Astrocyte of the cerebellum (primary cell): ENCODE measurements around the gene ASB3.

Experiments
- DNase-seq: peaks from one replicate; pipeline ENCODE4 v3.0.0-alpha.2; 2011; ENCODE audit warnings: low read depth
- H3K4me3 ChIP-seq: 2 replicates; pipeline ENCODE4 v1.5.1; 2011; ENCODE audit warnings: mild to moderate bottlenecking, low read depth, low read length, moderate library complexity
- CTCF ChIP-seq: IDR thresholded peaks from 2 replicates; pipeline ENCODE4 v1.5.1; 2012; ENCODE audit warnings: low read length, low read depth, moderate library complexity, mild to moderate bottlenecking; ENCODE audit errors: missing control alignments
- in situ Hi-C: cut with HindIII; loops from 2 replicates; pipeline ENCODE4 v1.10.0; 2017; ENCODE audit warnings: low sequenced_read_pairs

The ASB3 gene

GRCh38 chr2:53629001-53629400 lies 157.8 kb downstream of the ASB3 start:
- no peak for TF ChIP-seq CTCF
- no peak for DNase-seq
- in situ Hi-C loops = no loop called here
- no peak overlapping the region for H3K4me3 ChIP-seq

GRCh38 chr2:53622141-53622540 lies 164.6 kb downstream of the ASB3 start:
- H3K4me3 ChIP-seq = no peak overlapping the region
- in situ Hi-C loops = no loop called here
- no peak for DNase-seq
- no peak for TF ChIP-seq CTCF

- no peak overlapping the region for H3K4me3 ChIP-seq
- DNase-seq = no peak
- no peak for TF ChIP-seq CTCF
- in situ Hi-C loops = no loop called here
Observed at GRCh38 chr2:53620981-53621380, 165.8 kb downstream of the ASB3 start.
